ENCODE results near the gene SLC6A9. TPM values are rescaled to one million over a fixed set of nuclear protein-coding genes. Genes with fewer than 3 reads are reported as not detected.

Gene SLC6A9
- total RNA-seq, 1 donor from 2014 or later, result 51.6 TPM

GRCh38 chr1:44059664-44060355 is 28.5 kb upstream of the SLC6A9 start:
- Mint-ChIP-seq H3K36me3 (ENCODE audit: unreplicated experiment) (no peaks in the 10 kb centered on the region), H3K27ac (ENCODE audit: unreplicated experiment) (no peak overlapping the region), H3K4me1 (ENCODE audit: unreplicated experiment) (no peaks in the 10 kb centered on the region), H3K9me3 (ENCODE audit: unreplicated experiment) (no peaks in the 10 kb centered on the region), H3K4me3 (ENCODE audit: unreplicated experiment) (no peak overlapping the region), H3K27me3 (ENCODE audit: unreplicated experiment) (peaks cover 25% of the 10 kb centered on the region)
- no peak for DNase-seq (ENCODE audit: extremely low spot score, unreplicated experiment)
- TF ChIP-seq, protein P1, sequence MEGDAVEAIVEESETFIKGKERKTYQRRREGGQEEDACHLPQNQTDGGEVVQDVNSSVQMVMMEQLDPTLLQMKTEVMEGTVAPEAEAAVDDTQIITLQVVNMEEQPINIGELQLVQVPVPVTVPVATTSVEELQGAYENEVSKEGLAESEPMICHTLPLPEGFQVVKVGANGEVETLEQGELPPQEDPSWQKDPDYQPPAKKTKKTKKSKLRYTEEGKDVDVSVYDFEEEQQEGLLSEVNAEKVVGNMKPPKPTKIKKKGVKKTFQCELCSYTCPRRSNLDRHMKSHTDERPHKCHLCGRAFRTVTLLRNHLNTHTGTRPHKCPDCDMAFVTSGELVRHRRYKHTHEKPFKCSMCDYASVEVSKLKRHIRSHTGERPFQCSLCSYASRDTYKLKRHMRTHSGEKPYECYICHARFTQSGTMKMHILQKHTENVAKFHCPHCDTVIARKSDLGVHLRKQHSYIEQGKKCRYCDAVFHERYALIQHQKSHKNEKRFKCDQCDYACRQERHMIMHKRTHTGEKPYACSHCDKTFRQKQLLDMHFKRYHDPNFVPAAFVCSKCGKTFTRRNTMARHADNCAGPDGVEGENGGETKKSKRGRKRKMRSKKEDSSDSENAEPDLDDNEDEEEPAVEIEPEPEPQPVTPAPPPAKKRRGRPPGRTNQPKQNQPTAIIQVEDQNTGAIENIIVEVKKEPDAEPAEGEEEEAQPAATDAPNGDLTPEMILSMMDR (IDR thresholded peaks at IDR 0.05), result no peak

- Mint-ChIP-seq H3K36me3 (ENCODE audit: unreplicated experiment) (no peaks in the 10 kb centered on the region), H3K4me3 (ENCODE audit: unreplicated experiment) (no peak overlapping the region), H3K27me3 (ENCODE audit: unreplicated experiment) (peaks cover 25% of the 10 kb centered on the region), H3K9me3 (ENCODE audit: unreplicated experiment) (no peaks in the 10 kb centered on the region), H3K27ac (ENCODE audit: unreplicated experiment) (no peak overlapping the region), H3K4me1 (ENCODE audit: unreplicated experiment) (no peaks in the 10 kb centered on the region)
- TF ChIP-seq, protein P1 (IDR thresholded peaks at IDR 0.05), result no peak
- DNase-seq (ENCODE audit: extremely low spot score, unreplicated experiment), result no peak
These were observed 27.9 kb upstream of the SLC6A9 start for GRCh38 chr1:44059212-44059611.

- TF ChIP-seq, protein P1 (IDR thresholded peaks at IDR 0.05), result no peak
- no peak for DNase-seq (ENCODE audit: extremely low spot score, unreplicated experiment)
- H3K27ac Mint-ChIP-seq (ENCODE audit: unreplicated experiment), result no peak overlapping the region
- no peaks in the 10 kb centered on the region for H3K4me1 Mint-ChIP-seq (ENCODE audit: unreplicated experiment)
- no peak overlapping the region for H3K4me3 Mint-ChIP-seq (ENCODE audit: unreplicated experiment)
- H3K27me3 Mint-ChIP-seq (ENCODE audit: unreplicated experiment), result peaks cover 12% of the 10 kb centered on the region
- no peaks in the 10 kb centered on the region for H3K9me3 Mint-ChIP-seq (ENCODE audit: unreplicated experiment)
- no peaks in the 10 kb centered on the region for H3K36me3 Mint-ChIP-seq (ENCODE audit: unreplicated experiment)
These were observed 26.0 kb upstream of the SLC6A9 start for GRCh38 chr1:44057293-44057692.

DNA sequence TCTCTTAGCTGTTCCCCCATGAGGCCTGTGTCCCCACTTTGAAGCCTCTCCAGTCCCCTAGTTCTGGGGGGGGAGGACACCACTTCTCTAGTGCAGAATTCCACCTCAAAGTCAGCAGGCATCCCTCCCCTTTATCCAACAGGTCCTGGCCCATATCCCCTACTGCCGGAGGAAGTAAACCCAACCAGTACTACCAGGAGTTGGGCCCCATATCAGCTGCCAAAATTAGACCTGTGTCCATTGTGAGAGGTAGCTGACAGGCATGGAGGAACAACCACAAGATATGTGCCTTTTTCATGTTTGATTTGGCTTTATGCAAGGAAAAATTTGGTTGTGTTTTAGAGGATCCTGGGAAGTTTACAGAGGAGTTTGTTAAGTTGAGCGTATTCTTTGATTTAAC is 22.1 kb upstream of the SLC6A9 start:
- Mint-ChIP-seq H3K9me3 (ENCODE audit: unreplicated experiment) (no peaks in the 10 kb centered on the region), H3K36me3 (ENCODE audit: unreplicated experiment) (no peaks in the 10 kb centered on the region), H3K4me3 (ENCODE audit: unreplicated experiment) (no peak overlapping the region), H3K4me1 (ENCODE audit: unreplicated experiment) (peaks cover under 1% of the 10 kb centered on the region), H3K27ac (ENCODE audit: unreplicated experiment) (no peak overlapping the region), H3K27me3 (ENCODE audit: unreplicated experiment) (peaks cover 8% of the 10 kb centered on the region)
- TF ChIP-seq, protein P1 (IDR thresholded peaks at IDR 0.05), result no peak
- no peak for DNase-seq (ENCODE audit: extremely low spot score, unreplicated experiment)

DNA sequence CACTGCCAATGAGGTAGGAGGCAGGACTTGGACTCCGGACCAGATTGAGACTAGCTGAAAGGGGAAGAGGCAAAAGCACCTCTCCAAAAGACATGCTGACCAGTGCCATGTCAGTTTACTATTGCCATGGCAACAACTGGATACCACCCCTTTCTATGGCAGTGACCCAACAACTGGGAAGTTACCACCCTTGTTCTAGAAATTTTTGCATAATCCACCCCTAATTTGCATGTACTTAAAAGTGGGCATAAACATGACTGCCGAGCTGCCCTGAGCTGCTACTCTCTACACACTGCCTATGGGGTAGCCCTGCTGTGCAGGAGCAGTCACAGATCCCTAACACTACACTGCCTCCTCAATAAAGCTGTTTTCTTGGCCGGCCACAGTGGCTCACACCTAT is 19.0 kb upstream of the SLC6A9 start:
- TF ChIP-seq, protein P1 (IDR thresholded peaks at IDR 0.05), result no peak
- no peak for DNase-seq (ENCODE audit: extremely low spot score, unreplicated experiment)
- Mint-ChIP-seq H3K27ac (ENCODE audit: unreplicated experiment) (no peak overlapping the region), H3K4me1 (ENCODE audit: unreplicated experiment) (peaks cover 7% of the 10 kb centered on the region), H3K4me3 (ENCODE audit: unreplicated experiment) (no peak overlapping the region), H3K9me3 (ENCODE audit: unreplicated experiment) (no peaks in the 10 kb centered on the region), H3K36me3 (ENCODE audit: unreplicated experiment) (peaks cover 1% of the 10 kb centered on the region), H3K27me3 (ENCODE audit: unreplicated experiment) (peaks cover 2% of the 10 kb centered on the region)

Data from osteocyte (in vitro differentiated cells).